ENCODE measurements around the gene MAGI2. TPM values are rescaled to one million over a fixed set of nuclear protein-coding genes. Genes with fewer than 3 reads are reported as not detected.

Gene MAGI2
- total RNA-seq, 1 experiment from 2014 or later: 14.3 TPM

DNA sequence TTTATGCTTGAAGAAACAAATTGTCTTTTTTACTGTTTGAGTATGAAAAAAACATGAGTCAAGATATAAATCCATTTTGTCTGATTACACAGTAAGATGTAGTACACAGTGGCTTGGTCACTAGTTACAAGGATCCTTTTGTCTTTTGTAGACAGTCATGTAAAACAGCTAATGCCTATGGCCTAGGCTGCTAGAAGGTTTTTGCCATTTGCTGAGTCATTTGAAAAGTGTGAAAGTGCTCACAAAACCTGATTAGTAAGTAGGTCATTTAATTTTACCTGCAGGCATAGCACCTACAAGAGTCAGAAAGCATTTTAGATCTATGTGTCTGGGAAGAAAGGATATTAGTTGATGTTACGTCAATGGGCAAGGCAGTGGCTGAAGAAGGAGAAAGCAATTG is 819.4 kb downstream of the MAGI2 start:
- H3K27ac Mint-ChIP-seq: peak overlapping the region in 2 of 3 experiments; percentile 21 to 55; a peak in 4 of 7 replicates
- no CpG with 5 or more reads among the region's 1 CpG for WGBS (ENCODE audit: extremely low coverage, insufficient read length, low lambda C conversion rate)

More for the DNA sequence above, 819.4 kb downstream of the MAGI2 start:
- no peak overlapping the region for H4K91ac ChIP-seq (ENCODE audit: insufficient read length, low read depth, low read length)
- no peak overlapping the region for H2AK5ac ChIP-seq (ENCODE audit: insufficient read length, low read length)
- no peak overlapping the region for H3K4ac ChIP-seq (ENCODE audit: low read depth, low read length)
- H2BK20ac ChIP-seq (ENCODE audit: low read depth, low read length, poor library complexity, severe bottlenecking): no peak overlapping the region
- no peak overlapping the region for H4K5ac ChIP-seq (ENCODE audit: insufficient read length, low read depth, low read length)
- Mint-ChIP-seq H3K9me3 (no peaks in the 10 kb centered on the region), H3K27me3 (ENCODE audit: low read depth) (no peaks in the 10 kb centered on the region), H3K36me3 (ENCODE audit: insufficient read depth in 1 of 3, low read depth in 3 of 3) (no peaks in the 10 kb centered on the region; a peak in 1 of 7 replicates), H3K4me1 (peaks cover 6 to 8% of the 10 kb centered on the region in 2 experiments), H3K4me3 (no peak overlapping the region)
- no peak overlapping the region for H3K4me2 ChIP-seq (ENCODE audit: insufficient read depth, insufficient read length, low read length)
- no peaks in the 10 kb centered on the region for H3K27me3 ChIP-seq (ENCODE audit: insufficient read depth, low read length)
- H2BK15ac ChIP-seq (ENCODE audit: low read depth, low read length): no peak overlapping the region
- H2BK120ac ChIP-seq (ENCODE audit: low read depth, low read length, poor library complexity, severe bottlenecking): no peak overlapping the region
- no peak for TF ChIP-seq CTCF (conservative IDR thresholded peaks at IDR 0.05)
- H3K9ac ChIP-seq (ENCODE audit: extremely low read depth, insufficient read length, low read length): no peak overlapping the region
- H2AFZ ChIP-seq (ENCODE audit: low read length): no peak overlapping the region
- H3K14ac ChIP-seq (ENCODE audit: insufficient read depth, low read length): no peak overlapping the region
- no peak overlapping the region for H4K8ac ChIP-seq (replicated peaks; ENCODE audit: insufficient read length, low read depth, low read length)
- H3K56ac ChIP-seq (ENCODE audit: insufficient read length, low read depth, low read length): no peak overlapping the region
- H3K23me2 ChIP-seq (ENCODE audit: insufficient read length, low read depth, low read length, poor library complexity, severe bottlenecking): no peaks in the 10 kb centered on the region
- H3K18ac ChIP-seq (ENCODE audit: insufficient read length, low read depth, low read length): no peak overlapping the region
- H2BK12ac ChIP-seq (ENCODE audit: insufficient read length, low read depth, low read length): no peak overlapping the region
- H4K20me1 ChIP-seq (ENCODE audit: control insufficient read depth, insufficient read depth, insufficient read length): no peaks in the 10 kb centered on the region
- no peak overlapping the region for H2BK5ac ChIP-seq (ENCODE audit: insufficient read length, low read length)
- H3K79me2 ChIP-seq (ENCODE audit: insufficient read depth, low read length): no peaks in the 10 kb centered on the region
- no peak for DNase-seq
- no peaks in the 10 kb centered on the region; the same call in 1 of the 2 replicates for H3K4me1 ChIP-seq (ENCODE audit: insufficient read depth, low read length)
- H3K79me1 ChIP-seq (ENCODE audit: insufficient read depth, low read depth, low read length, poor library complexity, severe bottlenecking): no peaks in the 10 kb centered on the region
- no peak overlapping the region for H3K27ac ChIP-seq (ENCODE audit: insufficient read length, low read depth, low read length)
- H3T11ph ChIP-seq (ENCODE audit: low read length): no peak overlapping the region
- no peaks in the 10 kb centered on the region for H3K9me3 ChIP-seq (ENCODE audit: control insufficient read depth, low read depth, low read length)
- H3K23ac ChIP-seq (ENCODE audit: insufficient read length, low read depth, low read length): no peak overlapping the region
